ENCODE data around the gene DARS2. TPM values are rescaled to one million over a fixed set of nuclear protein-coding genes. Genes with fewer than 3 reads are reported as not detected.

The DARS2 gene
- total and polyA plus RNA-seq, 2 of the 4 experiments (the other 2 are of a cell fraction) = 14.8 to 18.8 TPM

DNA sequence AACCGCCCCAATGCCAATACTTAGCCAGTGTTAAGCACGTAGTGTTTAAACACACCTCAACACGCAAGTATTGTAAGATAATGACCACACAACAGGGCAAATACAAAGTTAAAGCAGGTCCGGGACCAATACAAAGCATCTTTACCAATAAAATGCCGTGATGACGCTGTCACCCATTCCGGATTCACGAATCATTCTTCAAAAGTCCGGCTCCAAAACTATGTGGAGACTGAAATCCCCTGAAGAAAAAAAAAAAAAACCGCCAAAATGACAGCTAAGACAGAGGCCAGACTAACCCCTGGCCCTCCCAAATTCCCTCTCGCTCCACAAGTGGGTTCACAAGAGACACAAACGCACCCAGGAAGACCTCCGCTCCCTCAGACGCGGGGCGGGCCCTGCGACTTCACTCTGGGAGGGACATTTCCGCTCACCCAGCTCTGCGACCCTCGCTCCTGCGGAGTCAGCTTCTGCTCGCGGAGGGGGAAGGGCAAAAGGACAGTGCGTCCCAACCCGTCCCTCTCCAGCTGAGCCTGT lies 625 bp upstream of the DARS2 start:
- H2BK20ac ChIP-seq (ENCODE audit: low read depth, low read length) = 0 out of 2 replicates have a peak overlapping the region, but pooled peaks have one; percentile 5
- H4K91ac ChIP-seq (ENCODE audit: insufficient read depth, low read depth, low read length) = peak overlapping the region; percentile 71
- H2AK9ac ChIP-seq (replicated peaks; ENCODE audit: low read depth, low read length, poor library complexity) = peak overlapping the region; percentile 96
- H3K79me1 ChIP-seq (ENCODE audit: low read depth in 1 of 2, low read length in 2 of 2) = peaks cover 10 to 42% of the 10 kb centered on the region in 2 experiments
- peak; percentile 20 for DNase-seq
- H2BK15ac ChIP-seq (ENCODE audit: low read depth, low read length) = peak overlapping the region; percentile 79
- H2AFZ ChIP-seq (replicated peaks; ENCODE audit: low read length, poor library complexity) = peak overlapping the region; percentile 97
- peak overlapping the region; percentile 74 for H3K27ac ChIP-seq (ENCODE audit: insufficient read depth, low read length)
- whole genome bisulfite sequencing, 2 experiments (ENCODE audit: extremely low coverage in 2 of 2, insufficient read length in 1 of 2) = 0% methylated on average over 6 of the region's 25 CpGs; no CpG with 5 or more reads in 1 of the 2 experiments
- peak overlapping the region; percentile 53; the same call in 1 of the 2 replicates for H4K5ac ChIP-seq (ENCODE audit: low read depth, low read length)
- H4K20me1 ChIP-seq (ENCODE audit: insufficient read depth, low read length) = no peaks in the 10 kb centered on the region
- peak overlapping the region; percentile 96 for H3K56ac ChIP-seq (ENCODE audit: extremely low read depth, insufficient read depth, low read length)
- H3K9me1 ChIP-seq (ENCODE audit: insufficient read depth, low read length) = no peaks in the 10 kb centered on the region
- H3K36me3 ChIP-seq (ENCODE audit: control insufficient read depth, insufficient read depth, low read length) = 0 out of 2 replicates have a peak, but pooled peaks cover under 1% of the 10 kb centered on the region
- peak overlapping the region; percentile 91 for H3K14ac ChIP-seq (replicated peaks; ENCODE audit: low read depth, low read length)
- H3K4ac ChIP-seq (ENCODE audit: low read depth, low read length) = peak overlapping the region; percentile 72
- BruUV-seq (replicated peaks) = TSS peak; percentile 58
- intact Hi-C loops (cut with micrococcal nuclease) (loop anchor here (1.0 to 5.0 kb wide), 6 partner anchors 29 to 1079 kb away; partner anchors contain the start of genes PRDX6 and TNFSF4), in situ Hi-C loops (cut with MboI; ENCODE audit: low sequenced_read_pairs) (loop anchor here (10.0 kb wide), 2 partner anchors 389 to 1079 kb away; no protein-coding TSS in a partner anchor), dilution Hi-C loops (cut with HindIII; ENCODE audit: low sequenced_read_pairs, unreplicated experiment) (no loop called here)
- ChIA-PET CTCF (interaction anchor here (2.7 kb wide), 1 partner anchor 394 kb away, joined by 14 read pairs; no protein-coding TSS in a partner anchor), POLR2A (ENCODE audit: unreplicated experiment) (interaction anchor here (0.5 to 0.9 kb wide), 3 partner anchors 9 to 60 kb away, joined by 3 to 6 read pairs (median 3); no protein-coding TSS in a partner anchor)
- H3K18ac ChIP-seq (ENCODE audit: low read depth, low read length) = no peak overlapping the region
- H2AK5ac ChIP-seq (ENCODE audit: low read depth, low read length) = peak overlapping the region; percentile 57; the same call in 1 of the 2 replicates
- no peak for TF ChIP-seq MAZ (IDR thresholded peaks at IDR 0.05; ENCODE audit: borderline replicate concordance, low read depth, low read length)
- peak overlapping the region; percentile 58 for H2BK120ac ChIP-seq (ENCODE audit: low read depth, low read length)
- H3K27me3 ChIP-seq (ENCODE audit: control insufficient read depth, insufficient read depth, low read length) = no peaks in the 10 kb centered on the region
- peak overlapping the region; percentile 96 for H3K4me2 ChIP-seq (ENCODE audit: low read depth, low read length)
- H3K9me3 ChIP-seq (ENCODE audit: control insufficient read depth, insufficient read depth, low read length) = no peaks in the 10 kb centered on the region
- ATAC-seq (ENCODE audit: low read depth) = no peak; the same call in 1 of the 2 replicates
- peak overlapping the region; percentile 72 for H3K9ac ChIP-seq (ENCODE audit: low read depth, low read length)
- H2BK5ac ChIP-seq (ENCODE audit: low read depth, low read length, poor library complexity, severe bottlenecking) = peak overlapping the region; percentile 74
- H4K8ac ChIP-seq (ENCODE audit: low read depth in 2 of 2, low read length in 2 of 2) = peak overlapping the region; percentile 32 to 87
- peak overlapping the region; percentile 90 for H3K23ac ChIP-seq (ENCODE audit: low read depth, low read length)
- H3K4me1 ChIP-seq (ENCODE audit: control insufficient read depth, insufficient read depth, low read length) = peaks cover 2% of the 10 kb centered on the region; the same call in 1 of the 2 replicates
- H3K4me3 ChIP-seq (ENCODE audit: insufficient read depth, low read depth, low read length) = peak overlapping the region; percentile 65
